VCaP (cell line): ENCODE results near the gene ADCY2.

Source experiments
- H3K27ac ChIP-seq: fragments of 450-650 bp; 2 replicates; pipeline ENCODE4 v1.5.1; 2017
- CTCF ChIP-seq: fragments of 450-650 bp; conservative IDR thresholded peaks from 2 replicates; pipeline ENCODE4 v1.5.1; 2017; ENCODE audit warnings: mild to moderate bottlenecking, moderate library complexity

Gene ADCY2

GRCh38 chr5:7534505-7534904 lies 138.6 kb downstream of the ADCY2 start:
- no peak for TF ChIP-seq CTCF
- H3K27ac ChIP-seq, result no peak overlapping the region

- no peak for TF ChIP-seq CTCF
- H3K27ac ChIP-seq, result no peak overlapping the region
These were observed 141.6 kb downstream of the ADCY2 start for GRCh38 chr5:7537573-7537972.

- TF ChIP-seq CTCF, result no peak
- no peak overlapping the region for H3K27ac ChIP-seq
These were observed 143.6 kb downstream of the ADCY2 start for GRCh38 chr5:7539571-7539970.

GRCh38 chr5:7540736-7541485 lies 145.0 kb downstream of the ADCY2 start:
- TF ChIP-seq CTCF, result no peak
- H3K27ac ChIP-seq, result no peak overlapping the region

- TF ChIP-seq CTCF, result no peak
- no peak overlapping the region for H3K27ac ChIP-seq
These were observed 146.0 kb downstream of the ADCY2 start for GRCh38 chr5:7541898-7542297.

- no peak overlapping the region for H3K27ac ChIP-seq
- TF ChIP-seq CTCF, result no peak
These were observed 150.6 kb downstream of the ADCY2 start for GRCh38 chr5:7546555-7546954.

GRCh38 chr5:7548596-7548995 lies 152.7 kb downstream of the ADCY2 start:
- no peak for TF ChIP-seq CTCF
- H3K27ac ChIP-seq, result no peak overlapping the region
